Neutrophil (primary cell): ENCODE data around the gene ASGR1.

Source experiments
- H3K27ac ChIP-seq: fragments of 200-600 bp; sonication (generic); 2 replicates; pipeline ENCODE4 v1.5.1; 2016; ENCODE audit warnings: mild to moderate bottlenecking, moderate library complexity
- H3K27me3 ChIP-seq: fragments of 200-600 bp; sonication (generic); 2 replicates; pipeline ENCODE4 v1.6.0; 2016; ENCODE audit warnings: mild to moderate bottlenecking
- H3K36me3 ChIP-seq: fragments of 200-600 bp; sonication (generic); 2 replicates; pipeline ENCODE4 v1.5.1; 2017
- H3K4me1 ChIP-seq, 2 experiments: fragments of 200-600 bp in 1 of 2; sonication (generic) in 1 of 2; 1 replicate in 1 of 2; 2 replicates in 1 of 2; pipeline versions ENCODE4 v1.5.1 to v1.6.1; 2013 to 2016; ENCODE audit warnings: low read depth in 1 of 2, low read length in 1 of 2, mild to moderate bottlenecking in 1 of 2, moderate library complexity in 1 of 2; ENCODE audit not compliant: control insufficient read depth in 1 of 2, insufficient read depth in 1 of 2
- H3K4me3 ChIP-seq, 2 experiments: fragments of 200-600 bp in 1 of 2; sonication (generic) in 1 of 2; 1 replicate in 1 of 2; 2 replicates in 1 of 2; pipeline ENCODE4 v1.5.1; 2013 to 2016; ENCODE audit warnings: low read depth in 1 of 2, low read length in 1 of 2, mild to moderate bottlenecking in 1 of 2, moderate library complexity in 1 of 2
- H3K9me3 ChIP-seq: fragments of 200-600 bp; sonication (generic); 2 replicates; pipeline ENCODE4 v1.5.1; 2016
- TF ChIP-seq, protein P1 (sequence below): fragments of 200-600 bp; sonication (generic); IDR thresholded peaks from 2 replicates; pipeline ENCODE4 v1.5.1; 2016; ENCODE audit warnings: antibody characterized with exemption

Gene ASGR1

DNA sequence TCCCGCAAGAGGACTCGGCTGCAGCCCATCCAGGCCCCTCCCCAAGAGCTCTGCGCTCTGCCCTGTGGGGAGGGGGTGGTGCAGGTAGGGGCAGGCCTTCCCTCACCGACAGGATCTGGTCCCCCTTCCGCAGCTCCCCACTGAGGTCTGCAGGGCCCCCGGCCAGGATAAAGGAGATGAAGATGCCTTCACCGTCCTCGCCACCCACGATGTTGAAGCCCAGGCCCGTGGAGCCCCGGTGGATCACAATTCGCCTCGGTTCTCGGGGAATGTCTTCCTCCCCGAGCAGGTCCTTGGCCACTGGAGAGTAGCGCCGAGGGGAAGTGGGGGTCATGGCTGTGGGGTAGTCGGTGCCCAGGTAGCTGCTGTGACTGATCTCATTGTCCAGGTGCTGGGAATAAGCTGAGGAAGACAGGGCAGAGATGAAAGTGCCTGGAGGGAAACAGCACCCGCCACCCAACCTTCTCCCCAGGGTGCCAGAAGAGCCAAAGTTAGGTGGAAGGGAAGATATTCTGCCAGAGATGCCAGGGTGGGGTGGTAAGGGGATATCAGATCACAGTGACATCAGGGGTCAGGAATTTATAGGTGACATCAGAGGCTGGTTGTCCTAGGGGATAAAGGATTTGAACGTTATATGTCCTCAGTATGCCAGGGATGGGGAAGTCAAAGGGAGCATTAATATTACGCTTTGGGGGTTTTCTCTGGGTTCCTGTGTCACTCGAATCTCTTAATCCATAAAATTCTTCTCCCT is 17.7 kb upstream of the ASGR1 start:
- Histone ChIP-seq H3K4me1 (no peaks in the 10 kb centered on the region), H3K4me3 (no peak overlapping the region), H3K27ac (no peak overlapping the region), H3K9me3 (no peaks in the 10 kb centered on the region), H3K36me3 (no peaks in the 10 kb centered on the region), H3K27me3 (no peaks in the 10 kb centered on the region)
- TF ChIP-seq, protein P1, sequence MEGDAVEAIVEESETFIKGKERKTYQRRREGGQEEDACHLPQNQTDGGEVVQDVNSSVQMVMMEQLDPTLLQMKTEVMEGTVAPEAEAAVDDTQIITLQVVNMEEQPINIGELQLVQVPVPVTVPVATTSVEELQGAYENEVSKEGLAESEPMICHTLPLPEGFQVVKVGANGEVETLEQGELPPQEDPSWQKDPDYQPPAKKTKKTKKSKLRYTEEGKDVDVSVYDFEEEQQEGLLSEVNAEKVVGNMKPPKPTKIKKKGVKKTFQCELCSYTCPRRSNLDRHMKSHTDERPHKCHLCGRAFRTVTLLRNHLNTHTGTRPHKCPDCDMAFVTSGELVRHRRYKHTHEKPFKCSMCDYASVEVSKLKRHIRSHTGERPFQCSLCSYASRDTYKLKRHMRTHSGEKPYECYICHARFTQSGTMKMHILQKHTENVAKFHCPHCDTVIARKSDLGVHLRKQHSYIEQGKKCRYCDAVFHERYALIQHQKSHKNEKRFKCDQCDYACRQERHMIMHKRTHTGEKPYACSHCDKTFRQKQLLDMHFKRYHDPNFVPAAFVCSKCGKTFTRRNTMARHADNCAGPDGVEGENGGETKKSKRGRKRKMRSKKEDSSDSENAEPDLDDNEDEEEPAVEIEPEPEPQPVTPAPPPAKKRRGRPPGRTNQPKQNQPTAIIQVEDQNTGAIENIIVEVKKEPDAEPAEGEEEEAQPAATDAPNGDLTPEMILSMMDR: no peak

DNA sequence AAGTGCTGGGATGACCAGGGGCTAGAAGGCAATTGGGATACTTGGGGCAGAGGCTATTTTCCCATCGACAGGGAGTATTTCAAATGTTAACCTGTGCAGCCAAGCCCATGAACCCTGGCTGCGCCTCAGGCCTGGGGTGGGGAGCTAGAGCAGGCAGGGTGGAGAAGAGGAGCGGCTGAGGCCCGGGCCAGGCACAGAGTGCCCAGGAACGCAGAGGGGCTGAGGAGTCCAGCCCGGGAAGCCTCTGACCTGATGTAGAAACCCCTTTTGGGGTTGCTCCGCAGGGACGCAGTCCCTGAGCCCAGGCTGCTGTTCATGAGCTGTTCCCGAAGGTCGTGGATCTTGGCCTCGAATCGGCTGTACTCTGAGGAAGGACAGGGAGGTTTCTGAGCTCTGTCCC is 16.8 kb upstream of the ASGR1 start:
- H3K27ac ChIP-seq: no peak overlapping the region
- no peaks in the 10 kb centered on the region for H3K4me1 ChIP-seq
- no peaks in the 10 kb centered on the region for H3K27me3 ChIP-seq
- no peaks in the 10 kb centered on the region for H3K36me3 ChIP-seq
- no peak overlapping the region for H3K4me3 ChIP-seq
- H3K9me3 ChIP-seq: no peaks in the 10 kb centered on the region
- TF ChIP-seq, protein P1: no peak

DNA sequence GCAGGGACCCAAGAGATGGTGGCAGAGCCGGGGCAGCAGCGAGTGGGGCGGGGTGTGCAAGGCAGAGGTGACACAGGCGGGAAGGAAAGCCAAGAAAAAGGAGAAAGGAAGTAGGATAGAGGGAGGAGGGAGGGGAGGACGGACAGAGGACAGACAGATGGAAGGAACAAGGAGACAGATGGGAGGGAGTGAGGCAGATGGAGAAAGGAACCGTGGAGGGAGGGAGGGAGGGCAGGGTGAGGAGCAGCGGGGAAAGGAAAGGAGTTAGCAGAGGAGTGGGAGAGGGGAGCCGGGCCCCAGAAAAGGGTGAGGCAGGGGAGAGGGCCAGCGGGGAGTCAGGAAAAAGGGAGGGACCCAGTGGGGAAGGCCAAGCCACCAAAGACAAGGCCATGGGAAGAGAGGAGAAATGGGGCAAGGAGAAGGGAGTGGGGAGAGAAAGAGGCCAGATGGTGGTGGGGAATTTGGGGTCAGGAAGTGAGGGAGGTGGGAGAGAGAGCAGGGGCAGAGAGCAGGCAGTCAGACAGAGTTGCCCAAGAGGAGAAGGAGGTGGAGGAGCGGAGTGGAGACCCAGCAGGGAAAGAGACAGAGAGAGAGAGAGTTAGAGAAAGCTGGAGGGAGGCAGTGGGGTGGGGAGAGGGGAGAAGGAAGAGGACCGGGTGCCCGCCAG is 13.2 kb upstream of the ASGR1 start:
- H3K27me3 ChIP-seq: no peaks in the 10 kb centered on the region
- H3K9me3 ChIP-seq: no peaks in the 10 kb centered on the region
- H3K4me1 ChIP-seq: no peaks in the 10 kb centered on the region
- H3K4me3 ChIP-seq: no peak overlapping the region
- TF ChIP-seq, protein P1: no peak
- H3K27ac ChIP-seq: no peak overlapping the region
- no peaks in the 10 kb centered on the region for H3K36me3 ChIP-seq

DNA sequence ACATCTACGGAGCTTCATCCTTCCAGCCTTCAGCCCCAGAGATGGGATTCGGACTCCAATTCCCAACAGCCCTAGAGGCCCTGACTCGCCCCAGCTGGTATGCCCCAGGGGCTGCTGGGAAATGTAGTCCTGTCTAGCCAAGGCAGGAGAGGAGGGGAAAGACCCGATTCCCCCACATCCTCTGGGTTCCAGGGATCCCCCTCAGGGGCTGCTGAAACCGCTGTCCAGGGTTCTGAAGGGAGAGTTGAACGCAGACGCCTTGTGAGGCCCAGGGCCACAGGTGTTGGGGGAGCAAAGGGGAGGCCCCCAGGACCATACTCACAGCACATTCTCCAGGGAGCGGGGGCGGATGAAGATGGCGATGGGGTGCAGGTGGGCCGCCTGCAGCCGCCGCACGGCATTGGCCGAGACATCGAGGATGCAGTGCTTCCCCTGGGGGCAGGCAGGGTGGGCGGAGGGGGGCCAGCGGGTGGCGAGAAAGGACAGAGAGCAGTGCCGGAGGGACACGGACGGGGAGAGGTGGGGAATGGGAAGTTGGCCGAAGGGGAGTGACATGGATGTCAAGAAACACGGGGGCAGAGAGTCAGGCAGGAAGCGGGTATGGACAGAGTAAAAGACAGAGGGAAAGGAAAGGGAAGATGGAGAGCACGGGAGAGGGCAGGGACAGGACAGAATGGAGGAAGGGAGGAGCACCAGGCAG is 12.6 kb upstream of the ASGR1 start:
- Histone ChIP-seq H3K9me3 (no peaks in the 10 kb centered on the region), H3K27me3 (no peaks in the 10 kb centered on the region), H3K36me3 (no peaks in the 10 kb centered on the region), H3K4me3 (no peak overlapping the region), H3K4me1 (no peaks in the 10 kb centered on the region), H3K27ac (no peak overlapping the region)
- TF ChIP-seq, protein P1: no peak

DNA sequence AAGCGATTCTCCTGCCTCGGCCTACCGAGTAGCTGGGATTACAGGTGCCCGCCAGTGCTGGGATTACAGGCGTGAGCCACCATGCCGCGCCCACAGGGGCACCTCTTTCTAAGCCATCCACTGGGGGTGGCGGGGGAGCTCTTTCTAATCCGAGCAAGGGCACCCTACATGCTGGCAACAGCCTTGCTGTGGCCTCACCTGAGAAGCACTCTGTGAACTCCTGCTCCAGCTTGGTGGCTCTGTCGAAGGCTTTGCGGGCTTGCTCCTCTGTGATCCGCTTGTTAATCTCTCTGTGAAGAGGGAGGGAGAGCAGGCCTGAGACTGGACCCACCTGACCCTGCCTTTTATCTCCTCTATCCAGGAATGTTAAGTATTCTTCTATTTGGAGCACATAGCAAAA is 11.9 kb upstream of the ASGR1 start:
- Histone ChIP-seq H3K27ac (no peak overlapping the region), H3K4me1 (no peaks in the 10 kb centered on the region), H3K9me3 (no peaks in the 10 kb centered on the region), H3K27me3 (no peaks in the 10 kb centered on the region), H3K4me3 (no peak overlapping the region), H3K36me3 (no peaks in the 10 kb centered on the region)
- TF ChIP-seq, protein P1: no peak
